GM23338 (cell line): Measurements from ENCODE around the gene PCDHB15.

Experiments used
- CTCF ChIP-seq, 2 experiments: fragments of 200-600 bp in 1 of 2; sonication (generic) in 1 of 2; conservative IDR thresholded peaks; 2 replicates each; pipeline versions ENCODE4 v1.5.1 to v1.6.1; 2016 to 2017; ENCODE audit warnings: antibody characterized with exemption in 2 of 2, low read depth in 2 of 2, mild to moderate bottlenecking in 2 of 2, moderate library complexity in 1 of 2
- EZH2phosphoT487 ChIP-seq: fragments of 200-600 bp; sonication (generic); IDR thresholded peaks from one replicate; pipeline ENCODE4 v1.8.1; 2018; ENCODE audit warnings: antibody characterized with exemption; ENCODE audit not compliant: unreplicated experiment

GRCh38 chr5:141298376-141298775 lies 53.2 kb downstream of the PCDHB15 start:
- TF ChIP-seq EZH2phosphoT487 (no peak), CTCF (conservative IDR thresholded peaks at IDR 0.05; ENCODE audit: low read depth in 2 of 2) (no peak)
